Stimulated activated CD4-positive, alpha-beta T cell treated with anti-CD3 and anti-CD28 coated beads, Interleukin-12 subunit alpha, Interleukin-12 subunit beta, amount 100 ng/mL, for 24 hours (primary cell): ENCODE measurements around the gene IL1RAPL1.

ENCODE experiments used
- DNase-seq, 2 experiments: peaks; one replicate each; pipeline ENCODE4 v3.0.0-alpha.2; 2020; ENCODE audit warnings: low read depth in 2 of 2

The IL1RAPL1 gene

GRCh38 chrX:28979877-28980276, 392.6 kb downstream of the IL1RAPL1 start:
- DNase-seq, result no peak

- DNase-seq, result no peak
Observed at GRCh38 chrX:28981952-28982351, 394.7 kb downstream of the IL1RAPL1 start.

- DNase-seq, result no peak
Observed at GRCh38 chrX:28988246-28988645, 401.0 kb downstream of the IL1RAPL1 start.

- DNase-seq, result no peak
Observed at GRCh38 chrX:28997706-28998463, 410.6 kb downstream of the IL1RAPL1 start.

- no peak for DNase-seq
Observed at GRCh38 chrX:28998609-28999135, 411.4 kb downstream of the IL1RAPL1 start.

GRCh38 chrX:29012867-29013266, 425.6 kb downstream of the IL1RAPL1 start:
- DNase-seq, result no peak

GRCh38 chrX:29023207-29023606, 436.0 kb downstream of the IL1RAPL1 start:
- no peak for DNase-seq

GRCh38 chrX:29024871-29025270, 437.6 kb downstream of the IL1RAPL1 start:
- DNase-seq, result no peak

GRCh38 chrX:29039501-29039900, 452.3 kb downstream of the IL1RAPL1 start:
- DNase-seq, result no peak

GRCh38 chrX:29040160-29040559, 452.9 kb downstream of the IL1RAPL1 start:
- DNase-seq, result no peak

GRCh38 chrX:29042341-29042740, 455.1 kb downstream of the IL1RAPL1 start:
- no peak for DNase-seq

- DNase-seq, result no peak
Observed at GRCh38 chrX:29043746-29044145, 456.5 kb downstream of the IL1RAPL1 start.

- no peak for DNase-seq
Observed at GRCh38 chrX:29044423-29045184, 457.4 kb downstream of the IL1RAPL1 start.

GRCh38 chrX:29065477-29065876, 478.2 kb downstream of the IL1RAPL1 start:
- DNase-seq, result no peak

- no peak for DNase-seq
Observed at GRCh38 chrX:29066516-29066915, 479.3 kb downstream of the IL1RAPL1 start.

GRCh38 chrX:29067351-29067750, 480.1 kb downstream of the IL1RAPL1 start:
- DNase-seq, result no peak

- DNase-seq, result no peak
Observed at GRCh38 chrX:29071525-29072320, 484.5 kb downstream of the IL1RAPL1 start.

- DNase-seq, result no peak
Observed at GRCh38 chrX:29082558-29082957, 495.3 kb downstream of the IL1RAPL1 start.

GRCh38 chrX:29083823-29084222, 496.6 kb downstream of the IL1RAPL1 start:
- DNase-seq, result no peak

- DNase-seq, result no peak
Observed at GRCh38 chrX:29090811-29091210, 503.6 kb downstream of the IL1RAPL1 start.

- DNase-seq, result no peak
Observed at GRCh38 chrX:29107231-29107630, 520.0 kb downstream of the IL1RAPL1 start.

- DNase-seq, result no peak
Observed at GRCh38 chrX:29110041-29110440, 522.8 kb downstream of the IL1RAPL1 start.
